ENCODE data around the gene MRPL48. TPM values are rescaled to one million over a fixed set of nuclear protein-coding genes. Genes with fewer than 3 reads are reported as not detected.
"Not testable (repeated sequence)": the region's sequence is repeated elsewhere in the genome, so short reads cannot be mapped to it uniquely, and the experiment has no call there.

Gene MRPL48
- polyA plus RNA-seq: 10 to 100 TPM; 18.0 to 42.7 (median 22.1) TPM

GRCh38 chr11:73787643-73788558 is at the start of gene MRPL48:
TSS of gene MRPL48 (plus strand) at chr11:73787874. CDS start at chr11:73787972, 98 bp downstream.
- 3 to 4% (median 4%) methylated on average over 41 to 44 of the region's 44 CpGs for WGBS, 3 donors

GRCh38 chr11:73743045-73743444 is 44.6 kb upstream of the MRPL48 start:
- no peak overlapping the region for H3K27ac ChIP-seq (ENCODE audit: low read depth, low read length)
- WGBS, 3 donors: 88 to 97% (median 93%) methylated on average over 7 of the region's 7 CpGs

More at GRCh38 chr11:73787643-73788558, at the start of gene MRPL48:
- H3K27ac ChIP-seq (ENCODE audit: low read depth, low read length): no peak within 1 kb of the TSS

DNA sequence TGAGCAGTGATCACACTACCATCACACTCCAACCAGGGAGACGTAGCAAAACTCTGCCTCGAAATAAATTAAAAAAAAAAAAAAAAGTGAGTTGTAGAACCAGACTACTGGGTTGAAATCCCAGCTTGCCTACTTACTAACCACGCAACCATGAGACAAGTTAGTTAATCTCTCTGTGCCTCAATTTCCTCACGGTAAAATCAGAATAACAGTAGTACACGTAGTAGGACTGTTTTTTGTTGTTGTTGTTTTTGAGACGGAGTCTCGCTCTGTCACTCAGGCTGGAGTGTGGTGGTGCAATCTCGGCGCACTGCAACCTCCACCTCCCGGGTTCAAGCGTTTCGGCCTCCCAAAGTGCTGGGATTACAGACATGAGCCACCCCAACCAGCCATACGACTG is 41.0 kb upstream of the MRPL48 start:
- no peak overlapping the region for H3K27ac ChIP-seq (ENCODE audit: low read depth, low read length)
- 95 to 96% (median 95%) methylated on average over 13 of the region's 13 CpGs for WGBS, 3 donors

DNA sequence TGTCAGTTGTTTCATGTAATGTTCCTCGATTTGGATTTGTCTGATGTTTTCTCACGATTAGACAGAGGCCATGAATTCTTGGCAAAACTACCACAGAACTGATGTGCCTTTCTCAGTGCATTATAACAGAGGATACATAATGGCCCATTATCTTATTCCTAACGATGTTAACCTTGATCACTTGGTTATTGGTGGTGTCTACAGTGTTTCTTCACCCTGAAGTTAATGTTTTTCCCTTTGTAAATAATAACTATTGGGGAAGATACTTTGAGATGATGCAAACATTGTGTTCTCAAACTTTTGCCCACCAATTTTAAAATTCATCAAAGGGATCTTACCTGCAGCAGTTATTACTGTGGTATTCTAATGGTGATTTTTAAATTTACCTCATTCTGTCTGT is 39.9 kb upstream of the MRPL48 start:
- no peak overlapping the region for H3K27ac ChIP-seq (ENCODE audit: low read depth, low read length)
- 31 to 68% (median 64%) methylated on average over 3 of the region's 3 CpGs for WGBS, 3 donors

DNA sequence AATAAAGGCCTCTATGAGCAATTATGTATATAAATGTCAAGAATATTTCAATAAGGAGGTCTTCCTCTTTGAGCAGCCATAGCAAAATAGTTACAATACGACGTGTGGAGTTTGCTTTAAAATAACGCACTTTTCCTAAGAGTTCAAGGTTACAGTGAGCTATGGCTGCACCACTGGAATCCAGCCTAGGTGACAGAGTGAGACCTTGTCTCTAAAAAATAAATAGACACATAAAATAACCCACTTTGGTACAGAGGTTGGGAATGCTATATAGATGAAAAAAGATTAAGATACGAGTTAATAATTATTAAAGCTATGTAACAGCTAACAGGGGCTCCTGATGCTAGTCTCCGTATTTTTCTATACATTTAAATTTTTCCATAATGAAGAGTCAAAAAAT is 39.4 kb upstream of the MRPL48 start:
- H3K27ac ChIP-seq (ENCODE audit: low read depth, low read length): no peak overlapping the region
- 48 to 94% (median 92%) methylated on average over 5 of the region's 5 CpGs for WGBS, 3 donors

DNA sequence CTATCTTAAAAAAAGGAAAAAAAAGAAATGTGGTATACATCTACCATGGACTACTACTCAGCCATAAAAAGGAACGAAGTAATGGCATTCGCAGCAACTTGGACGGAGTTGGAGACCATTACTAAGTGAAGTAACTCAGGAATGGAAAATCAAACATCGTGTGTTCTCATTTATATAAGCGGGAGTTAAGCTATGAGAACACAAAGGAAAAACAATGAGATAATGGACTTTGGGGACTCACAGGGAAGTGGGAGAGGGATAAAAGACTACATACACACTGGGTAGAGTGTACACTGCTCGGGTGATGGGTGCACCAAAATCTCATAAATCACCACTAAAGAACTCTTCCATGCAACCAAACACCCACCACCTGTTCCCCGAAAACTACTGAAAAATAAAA is 38.6 kb upstream of the MRPL48 start:
- H3K27ac ChIP-seq (ENCODE audit: low read depth, low read length): no peak overlapping the region
- WGBS, 3 donors: 91 to 95% (median 94%) methylated on average over 7 of the region's 7 CpGs

DNA sequence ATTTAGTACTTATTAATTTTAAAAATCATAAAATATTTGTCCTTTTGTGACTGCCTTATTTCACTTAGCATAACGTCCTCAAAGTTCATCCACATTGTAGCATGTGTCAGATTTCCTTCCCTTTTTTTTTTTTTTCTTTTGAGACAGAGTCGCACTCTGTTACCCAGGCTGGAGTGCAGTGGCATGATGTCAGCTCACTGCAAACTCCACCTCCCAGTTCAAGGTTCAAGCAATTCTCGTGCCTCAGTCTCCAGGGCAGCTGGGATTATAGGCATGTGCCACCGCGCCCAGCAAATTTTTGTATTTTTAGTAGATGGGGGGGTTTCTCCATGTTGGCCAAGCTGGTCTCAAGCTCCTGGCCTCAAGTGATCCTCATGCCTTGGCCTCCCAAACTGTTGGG is 37.4 kb upstream of the MRPL48 start:
- H3K27ac ChIP-seq (ENCODE audit: low read depth, low read length): no peak overlapping the region
- 58 to 59% (median 58%) methylated on average over 5 of the region's 5 CpGs for WGBS, 3 donors

DNA sequence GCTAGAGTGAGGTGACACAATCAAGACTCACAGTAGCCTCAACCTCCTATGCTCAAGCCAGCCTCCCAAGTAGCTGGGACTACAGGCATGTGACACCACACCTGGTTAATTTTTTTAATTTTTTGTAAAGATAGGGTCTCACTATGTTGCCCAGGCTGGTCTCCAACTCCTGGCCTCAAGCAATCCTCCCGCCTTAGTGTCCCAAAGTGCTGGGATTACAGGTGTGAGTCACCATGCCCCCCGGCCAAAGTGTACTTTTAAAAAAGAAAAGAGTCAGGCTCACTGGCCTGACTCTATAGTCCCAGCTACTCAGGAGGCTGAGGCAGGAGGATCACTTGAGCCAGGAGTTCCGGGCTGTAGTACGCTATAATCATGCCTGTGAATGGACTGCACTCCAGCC is 36.8 kb upstream of the MRPL48 start:
- 96 to 97% (median 97%) methylated on average over 4 of the region's 4 CpGs for WGBS, 3 donors
- H3K27ac ChIP-seq (ENCODE audit: low read depth, low read length): not testable (repeated sequence)

DNA sequence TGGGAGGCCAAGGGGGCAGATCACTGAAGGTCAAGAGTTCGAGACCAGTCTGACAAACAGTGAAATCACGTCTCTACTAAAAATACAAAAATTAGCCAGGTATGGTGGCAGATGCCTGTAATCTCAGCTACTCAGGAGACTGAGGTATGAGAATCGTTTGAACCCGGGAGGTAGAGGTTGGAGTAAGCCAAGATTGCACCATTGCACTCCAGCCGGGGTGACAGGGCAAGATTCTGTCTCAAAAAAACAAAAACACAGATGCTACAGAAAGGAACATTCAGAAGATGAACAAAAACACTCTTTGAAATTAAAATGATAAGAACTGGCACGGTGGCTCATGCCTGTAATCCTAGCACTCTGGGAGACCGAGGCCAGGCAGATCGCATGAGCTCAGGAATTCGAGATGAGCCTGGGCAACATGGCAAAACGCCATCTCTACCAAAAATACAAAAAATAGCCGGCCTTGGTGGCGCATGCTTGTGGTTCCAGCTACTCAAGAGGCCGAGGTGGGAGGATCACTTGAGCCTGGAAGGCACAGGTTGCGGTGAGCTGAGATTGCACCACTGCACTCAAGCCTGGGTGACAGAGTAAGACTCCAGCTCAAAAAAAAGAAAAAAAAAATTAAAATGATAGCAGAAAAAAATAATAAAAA is 35.3 kb upstream of the MRPL48 start:
- H3K27ac ChIP-seq (ENCODE audit: low read depth, low read length): no peak overlapping the region
- 84 to 90% (median 85%) methylated on average over 14 of the region's 14 CpGs for WGBS, 3 donors

DNA sequence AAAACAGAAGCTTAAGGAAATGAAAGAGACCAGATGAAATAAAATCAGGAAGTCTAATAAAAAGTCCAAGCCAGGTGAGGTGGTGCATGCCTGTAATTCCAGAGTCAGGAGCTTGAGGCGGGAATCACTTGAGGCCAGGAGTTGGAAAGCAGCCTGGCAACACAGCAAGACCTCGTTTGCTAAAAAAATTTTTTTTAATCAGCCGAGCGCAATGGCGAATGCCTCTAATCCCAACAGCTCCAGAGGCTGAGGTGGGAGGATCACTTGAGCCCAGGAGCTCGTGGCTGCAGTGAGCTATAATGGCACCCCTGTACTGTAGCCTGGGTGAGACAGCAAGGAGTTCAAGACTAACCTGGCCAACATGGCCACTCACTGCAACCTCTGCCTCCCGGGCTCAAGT is 34.8 kb upstream of the MRPL48 start:
- H3K27ac ChIP-seq (ENCODE audit: low read depth, low read length): no peak overlapping the region
- WGBS, 3 donors: 63 to 76% (median 74%) methylated on average over 7 of the region's 7 CpGs

DNA sequence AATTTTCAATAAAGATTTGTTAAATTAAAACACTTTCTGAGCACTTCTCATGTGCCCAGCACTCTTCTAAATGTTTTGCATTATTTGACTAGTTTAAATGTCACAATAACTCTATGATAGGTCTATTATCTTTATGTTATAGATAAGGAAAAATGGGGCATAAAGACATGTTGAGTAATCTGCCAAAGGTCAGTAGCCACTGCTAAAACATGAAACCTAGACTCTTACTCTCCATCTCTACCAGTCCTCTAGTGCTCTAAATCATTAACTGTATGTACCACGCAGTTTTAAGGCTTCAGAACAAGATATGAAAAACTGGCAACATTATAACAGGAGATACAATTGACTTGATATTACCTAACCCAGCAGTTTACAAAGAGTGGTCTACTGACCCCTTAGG is 33.7 kb upstream of the MRPL48 start:
- 81 to 100% (median 99%) methylated on average over 1 of the region's 1 CpG for WGBS, 3 donors
- H3K27ac ChIP-seq (ENCODE audit: low read depth, low read length): no peak overlapping the region

GRCh38 chr11:73755670-73756069 is 32.0 kb upstream of the MRPL48 start:
- H3K27ac ChIP-seq (ENCODE audit: low read depth, low read length): no peak overlapping the region

DNA sequence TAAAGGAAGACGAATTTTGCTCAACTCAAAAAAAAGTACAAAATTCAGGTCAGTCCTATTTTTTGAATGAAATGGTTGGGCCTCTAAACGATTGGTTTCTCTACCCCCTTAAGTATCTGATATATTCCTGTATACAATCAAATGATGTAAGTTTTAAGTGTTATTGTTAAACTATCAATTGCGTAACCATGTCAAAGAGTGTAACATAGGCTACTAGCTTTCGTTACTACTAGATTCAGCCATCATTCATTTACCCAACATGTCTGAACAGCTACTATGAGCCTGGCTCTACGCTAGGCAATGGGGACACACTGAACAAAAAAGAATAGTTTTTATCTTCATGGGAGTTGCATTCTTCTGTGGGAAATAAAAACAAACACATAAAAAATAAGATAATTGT is 30.1 kb upstream of the MRPL48 start:
- whole genome bisulfite sequencing, 3 donors: 73 to 90% (median 83%) methylated on average over 5 of the region's 5 CpGs
- no peak overlapping the region for H3K27ac ChIP-seq (ENCODE audit: low read depth, low read length)

GRCh38 chr11:73758451-73758850 is 29.2 kb upstream of the MRPL48 start:
- 52 to 76% (median 76%) methylated on average over 1 of the region's 1 CpG for WGBS, 3 donors
- no peak overlapping the region for H3K27ac ChIP-seq (ENCODE audit: low read depth, low read length)

DNA sequence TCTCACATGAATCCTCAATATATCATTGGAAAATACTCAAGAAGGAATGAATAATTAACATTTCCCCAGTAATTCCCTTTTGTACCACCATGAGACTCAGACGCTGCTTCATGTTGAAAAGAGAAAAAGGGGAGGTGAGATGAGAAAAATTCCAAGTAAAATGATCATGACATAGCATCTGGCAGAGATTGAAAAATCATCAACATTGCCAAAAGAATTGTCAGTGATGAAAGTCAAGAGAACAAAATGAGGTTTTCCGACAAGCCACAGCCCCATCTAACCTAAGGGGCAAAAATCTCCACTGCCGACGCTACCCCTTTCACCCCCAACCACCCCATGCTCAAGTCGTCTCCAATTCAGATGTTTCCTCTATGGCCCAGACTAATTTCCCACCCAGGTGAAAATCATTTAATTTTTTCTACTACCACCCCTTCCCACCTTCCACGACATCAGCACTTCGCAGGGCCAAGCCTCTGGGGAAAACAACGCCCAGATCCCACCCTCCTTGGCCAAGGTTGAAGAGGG is 28.0 kb upstream of the MRPL48 start:
- peak overlapping the region; percentile 64 for H3K27ac ChIP-seq (ENCODE audit: low read depth, low read length)
- WGBS, 3 donors: 1% methylated on average over 8 of the region's 8 CpGs

DNA sequence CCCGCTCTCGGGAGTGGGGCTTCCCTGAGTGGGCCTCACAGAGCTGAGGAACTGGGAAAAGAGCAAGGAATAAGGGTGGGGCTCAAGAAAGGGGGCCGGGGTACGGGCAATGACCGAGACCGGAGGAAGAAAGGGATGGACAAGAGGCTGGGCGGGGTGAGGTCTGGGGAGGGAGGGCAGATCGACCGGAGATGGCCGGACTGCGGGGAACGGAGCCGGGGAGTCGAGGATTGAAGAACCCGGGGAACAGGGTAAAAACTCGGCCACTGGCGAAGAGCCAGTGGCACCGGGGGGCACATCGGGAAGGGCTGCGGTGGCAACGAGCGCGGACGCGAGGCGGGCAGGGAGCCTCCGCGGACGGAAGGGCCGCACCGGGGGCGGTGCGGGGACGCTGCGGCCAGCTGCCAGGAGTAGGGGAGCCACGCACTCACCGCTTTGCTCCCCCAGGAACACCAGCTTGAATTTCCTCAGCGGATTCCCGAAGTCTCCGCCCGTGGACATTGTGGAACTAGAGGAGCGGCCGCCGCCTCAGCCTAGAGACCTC is 27.5 kb upstream of the MRPL48 start:
- 0 to 1% (median 0%) methylated on average over 34 to 44 of the region's 44 CpGs for WGBS, 3 donors
- H3K27ac ChIP-seq (ENCODE audit: low read depth, low read length): peak overlapping the region; percentile 64

DNA sequence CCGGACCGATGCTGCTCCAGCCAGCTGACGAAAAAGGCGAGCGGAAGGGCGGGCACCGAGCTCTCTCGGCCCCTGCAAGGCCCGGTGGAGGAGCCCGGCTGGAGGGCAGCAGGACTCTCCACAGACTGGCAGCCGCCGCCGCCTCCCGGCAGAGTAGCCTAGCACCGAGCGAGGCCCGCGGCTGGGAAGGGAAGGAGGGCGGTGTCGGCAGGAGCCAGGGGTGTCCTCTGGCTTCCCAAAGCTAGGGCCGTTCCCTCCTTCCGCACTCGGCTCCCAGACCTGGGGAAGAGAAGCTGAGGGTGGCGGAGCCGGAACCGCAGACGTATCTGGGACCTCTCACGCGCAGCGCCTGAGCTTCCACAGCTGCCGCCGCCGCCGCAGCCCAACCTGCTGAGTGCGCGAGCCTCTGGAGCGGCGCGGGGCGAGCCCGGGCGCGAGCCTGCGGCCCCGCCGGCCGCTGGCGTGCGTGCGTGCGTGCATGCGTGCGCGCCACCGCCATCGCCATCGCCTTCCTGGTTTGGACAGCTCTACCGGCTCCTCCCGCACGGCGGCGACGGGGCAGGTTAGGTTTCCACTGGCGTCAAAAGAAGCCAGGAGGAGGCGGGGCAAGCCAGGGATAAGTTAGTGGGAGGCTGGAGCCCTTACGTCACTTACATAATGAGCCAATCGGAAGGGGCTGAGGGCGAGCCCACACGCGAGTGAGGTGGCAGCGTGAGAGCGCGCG is 26.8 kb upstream of the MRPL48 start, which contains the start of gene RAB6A:
Gene RAB6A, minus strand, starts transcription at position 396 of the 724 bp plus-strand sequence. CDS start 439 bp downstream, outside the sequence.
- WGBS, 3 donors: 0% methylated on average over 60 to 74 of the region's 74 CpGs
- H3K27ac ChIP-seq (ENCODE audit: low read depth, low read length): peak within 1 kb of the TSS; percentile 64

DNA sequence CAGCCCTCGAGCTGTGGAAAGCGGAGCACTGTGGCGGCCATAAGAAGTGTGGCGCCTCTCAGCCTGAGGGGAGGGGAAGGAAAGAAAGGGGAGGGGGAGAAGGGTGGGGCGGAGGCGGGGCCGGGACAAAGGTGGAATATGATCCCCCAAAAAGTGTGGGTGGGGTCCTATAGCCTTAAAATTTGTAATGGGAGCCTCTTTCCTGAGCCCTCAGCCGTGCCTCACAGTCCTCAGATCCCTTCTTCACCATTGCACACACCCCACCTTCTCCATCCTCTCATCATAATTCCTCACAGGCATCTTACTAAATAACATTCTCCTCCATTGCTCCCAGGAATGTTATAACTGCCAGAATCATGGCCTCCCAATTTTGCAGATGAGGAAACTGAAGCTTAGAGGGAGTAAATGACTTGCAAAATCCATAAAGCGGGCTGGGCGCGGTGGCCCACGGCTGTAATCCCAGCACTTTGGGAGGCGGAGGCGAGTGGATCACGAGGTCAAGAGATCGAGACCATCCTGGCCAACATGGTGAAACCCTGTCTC is 26.2 kb upstream of the MRPL48 start:
- no peak overlapping the region for H3K27ac ChIP-seq (ENCODE audit: low read depth, low read length)
- 44 to 46% (median 46%) methylated on average over 16 of the region's 16 CpGs for WGBS, 3 donors

Data from adipose tissue (tissue), 3 donors.